GM23338 (cell line): Measurements from ENCODE around the gene CPTP. TPM values are rescaled to one million over a fixed set of nuclear protein-coding genes. Genes with fewer than 3 reads are reported as not detected.

Experiments used
- ATAC-seq: fragments of 200-7000 bp; cut with Tn5 transposase; 3 replicates; pipeline ENCODE4 v1.9.1; 2020
- DNase-seq: peaks from one replicate; pipeline ENCODE4 v3.0.0-alpha.2; 2015; ENCODE audit warnings: low spot score
- H2AFZ ChIP-seq: fragments of 200-600 bp; sonication (generic); 2 replicates; pipeline ENCODE4 v1.8.0; 2016; ENCODE audit warnings: antibody characterized with exemption, mild to moderate bottlenecking, moderate library complexity
- H3F3A ChIP-seq: fragments of 200-600 bp; sonication (generic); replicated peaks from 2 replicates; pipeline ENCODE4 v1.8.0; 2017; ENCODE audit warnings: antibody characterized with exemption, mixed run types, low read depth
- H3K27ac ChIP-seq: fragments of 200-600 bp; sonication (generic); 2 replicates; pipeline ENCODE4 v1.6.1; 2016; ENCODE audit warnings: low read depth
- H3K27me3 ChIP-seq: fragments of 200-600 bp; sonication (generic); 2 replicates; pipeline ENCODE4 v1.8.0; 2016; ENCODE audit warnings: mild to moderate bottlenecking, mixed run types, moderate library complexity; ENCODE audit not compliant: insufficient read depth
- H3K36me3 ChIP-seq: fragments of 200-600 bp; sonication (generic); 2 replicates; pipeline ENCODE4 v1.8.0; 2016; ENCODE audit warnings: mild to moderate bottlenecking; ENCODE audit not compliant: insufficient read depth
- H3K4me1 ChIP-seq: fragments of 200-600 bp; sonication (generic); 2 replicates; pipeline ENCODE4 v1.8.0; 2016; ENCODE audit warnings: mild to moderate bottlenecking, moderate library complexity; ENCODE audit not compliant: insufficient read depth
- H3K4me2 ChIP-seq: fragments of 200-600 bp; sonication (generic); 2 replicates; pipeline ENCODE4 v1.7.1; 2017; ENCODE audit warnings: mixed run types
- H3K4me3 ChIP-seq: fragments of 200-600 bp; sonication (generic); 2 replicates; pipeline ENCODE4 v1.6.1; 2016; ENCODE audit warnings: mixed run types
- H3K79me2 ChIP-seq: fragments of 200-600 bp; sonication (generic); replicated peaks from 2 replicates; pipeline ENCODE4 v1.8.0; 2017; ENCODE audit warnings: mild to moderate bottlenecking; ENCODE audit not compliant: insufficient read depth
- H3K9me2 ChIP-seq: fragments of 200-600 bp; sonication (generic); 2 replicates; pipeline ENCODE4 v1.8.0; 2017; ENCODE audit not compliant: insufficient read depth
- H4K20me1 ChIP-seq: fragments of 200-600 bp; sonication (generic); replicated peaks from 2 replicates; pipeline ENCODE4 v1.8.0; 2017; ENCODE audit warnings: mild to moderate bottlenecking; ENCODE audit not compliant: insufficient read depth
- H3K27ac Mint-ChIP-seq: 2 replicates; pipeline ENCODE4 v1.8.0; 2020; ENCODE audit warnings: inconsistent platforms, mild to moderate bottlenecking, moderate library complexity, mixed read lengths
- H3K27me3 Mint-ChIP-seq: 3 replicates; pipeline ENCODE4 v1.8.0; 2022; ENCODE audit warnings: low read depth, mild to moderate bottlenecking, moderate library complexity, mixed read lengths, inconsistent platforms; ENCODE audit not compliant: insufficient read depth, poor library complexity
- H3K36me3 Mint-ChIP-seq: 3 replicates; pipeline ENCODE4 v1.8.0; 2021; ENCODE audit warnings: low read depth, mild to moderate bottlenecking, inconsistent platforms, moderate library complexity, mixed read lengths
- H3K4me1 Mint-ChIP-seq: 3 replicates; pipeline ENCODE4 v1.8.0; 2020; ENCODE audit warnings: mild to moderate bottlenecking, inconsistent platforms, mixed read lengths
- H3K4me3 Mint-ChIP-seq: 3 replicates; pipeline ENCODE4 v1.8.0; 2021; ENCODE audit warnings: moderate library complexity, mild to moderate bottlenecking, inconsistent platforms, mixed read lengths
- H3K9me3 Mint-ChIP-seq: 3 replicates; pipeline ENCODE4 v1.8.0; 2020; ENCODE audit warnings: moderate library complexity, mild to moderate bottlenecking, inconsistent platforms, mixed read lengths
- NANOG ChIP-seq: IDR thresholded peaks from 2 replicates; pipeline ENCODE4 v1.6.1; 2016; ENCODE audit warnings: antibody characterized with exemption, borderline replicate concordance
- REST ChIP-seq: IDR thresholded peaks from one replicate; pipeline ENCODE4 v1.6.1; 2018; ENCODE audit warnings: antibody characterized with exemption; ENCODE audit not compliant: unreplicated experiment
- STAT1 ChIP-seq: IDR thresholded peaks from one replicate; pipeline ENCODE4 v1.6.1; 2016; ENCODE audit warnings: antibody characterized with exemption; ENCODE audit not compliant: unreplicated experiment
- ZNF114 ChIP-seq: fragments of 250-450 bp; sonication (Bioruptor Pico); IDR thresholded peaks from 2 replicates; pipeline ENCODE4 v1.5.0; 2020; ENCODE audit warnings: mild to moderate bottlenecking, moderate library complexity
- polyA plus RNA-seq: library from polyadenylated mRNA; unstranded; fragments of >200 nt; fragmentation: Nextera tagmentation; extraction: Ambion mirVana; gene quantifications from 2 replicates; pipeline ENCODE4 v1.2.1, GENCODE V29; 2016
- total RNA-seq: library from RNA; depleted of rRNA; stranded (reverse); fragments of >200 nt; shearing (Covaris generic); gene quantifications from 2 replicates; pipeline ENCODE4 v1.2.3, GENCODE V29; 2014
- TF ChIP-seq, protein P1 (sequence below): fragments of 250-450 bp; sonication (Bioruptor Pico); IDR thresholded peaks from 2 replicates; pipeline ENCODE4 v1.5.0; 2020; ENCODE audit warnings: mild to moderate bottlenecking, moderate library complexity
- TF ChIP-seq, protein P2 (sequence below): IDR thresholded peaks from 2 replicates; pipeline ENCODE4 v1.6.1; 2016; ENCODE audit warnings: antibody characterized with exemption
- TF ChIP-seq, protein P3 (sequence below), 2 experiments: fragments of 200-600 bp in 1 of 2; sonication (generic) in 1 of 2; conservative IDR thresholded peaks; 2 replicates each; pipeline versions ENCODE4 v1.5.1 to v1.6.1; 2016 to 2017; ENCODE audit warnings: antibody characterized with exemption in 2 of 2, low read depth in 2 of 2, mild to moderate bottlenecking in 2 of 2, moderate library complexity in 1 of 2

The CPTP gene
- total and polyA plus RNA-seq, 2 experiments from 2014 or later: 8.1 to 13.5 TPM

GRCh38 chr1:1320666-1321448, 3.7 kb upstream of the CPTP start (continued):
- no peak for TF ChIP-seq REST
- no peak for TF ChIP-seq STAT1
- TF ChIP-seq, protein P1, sequence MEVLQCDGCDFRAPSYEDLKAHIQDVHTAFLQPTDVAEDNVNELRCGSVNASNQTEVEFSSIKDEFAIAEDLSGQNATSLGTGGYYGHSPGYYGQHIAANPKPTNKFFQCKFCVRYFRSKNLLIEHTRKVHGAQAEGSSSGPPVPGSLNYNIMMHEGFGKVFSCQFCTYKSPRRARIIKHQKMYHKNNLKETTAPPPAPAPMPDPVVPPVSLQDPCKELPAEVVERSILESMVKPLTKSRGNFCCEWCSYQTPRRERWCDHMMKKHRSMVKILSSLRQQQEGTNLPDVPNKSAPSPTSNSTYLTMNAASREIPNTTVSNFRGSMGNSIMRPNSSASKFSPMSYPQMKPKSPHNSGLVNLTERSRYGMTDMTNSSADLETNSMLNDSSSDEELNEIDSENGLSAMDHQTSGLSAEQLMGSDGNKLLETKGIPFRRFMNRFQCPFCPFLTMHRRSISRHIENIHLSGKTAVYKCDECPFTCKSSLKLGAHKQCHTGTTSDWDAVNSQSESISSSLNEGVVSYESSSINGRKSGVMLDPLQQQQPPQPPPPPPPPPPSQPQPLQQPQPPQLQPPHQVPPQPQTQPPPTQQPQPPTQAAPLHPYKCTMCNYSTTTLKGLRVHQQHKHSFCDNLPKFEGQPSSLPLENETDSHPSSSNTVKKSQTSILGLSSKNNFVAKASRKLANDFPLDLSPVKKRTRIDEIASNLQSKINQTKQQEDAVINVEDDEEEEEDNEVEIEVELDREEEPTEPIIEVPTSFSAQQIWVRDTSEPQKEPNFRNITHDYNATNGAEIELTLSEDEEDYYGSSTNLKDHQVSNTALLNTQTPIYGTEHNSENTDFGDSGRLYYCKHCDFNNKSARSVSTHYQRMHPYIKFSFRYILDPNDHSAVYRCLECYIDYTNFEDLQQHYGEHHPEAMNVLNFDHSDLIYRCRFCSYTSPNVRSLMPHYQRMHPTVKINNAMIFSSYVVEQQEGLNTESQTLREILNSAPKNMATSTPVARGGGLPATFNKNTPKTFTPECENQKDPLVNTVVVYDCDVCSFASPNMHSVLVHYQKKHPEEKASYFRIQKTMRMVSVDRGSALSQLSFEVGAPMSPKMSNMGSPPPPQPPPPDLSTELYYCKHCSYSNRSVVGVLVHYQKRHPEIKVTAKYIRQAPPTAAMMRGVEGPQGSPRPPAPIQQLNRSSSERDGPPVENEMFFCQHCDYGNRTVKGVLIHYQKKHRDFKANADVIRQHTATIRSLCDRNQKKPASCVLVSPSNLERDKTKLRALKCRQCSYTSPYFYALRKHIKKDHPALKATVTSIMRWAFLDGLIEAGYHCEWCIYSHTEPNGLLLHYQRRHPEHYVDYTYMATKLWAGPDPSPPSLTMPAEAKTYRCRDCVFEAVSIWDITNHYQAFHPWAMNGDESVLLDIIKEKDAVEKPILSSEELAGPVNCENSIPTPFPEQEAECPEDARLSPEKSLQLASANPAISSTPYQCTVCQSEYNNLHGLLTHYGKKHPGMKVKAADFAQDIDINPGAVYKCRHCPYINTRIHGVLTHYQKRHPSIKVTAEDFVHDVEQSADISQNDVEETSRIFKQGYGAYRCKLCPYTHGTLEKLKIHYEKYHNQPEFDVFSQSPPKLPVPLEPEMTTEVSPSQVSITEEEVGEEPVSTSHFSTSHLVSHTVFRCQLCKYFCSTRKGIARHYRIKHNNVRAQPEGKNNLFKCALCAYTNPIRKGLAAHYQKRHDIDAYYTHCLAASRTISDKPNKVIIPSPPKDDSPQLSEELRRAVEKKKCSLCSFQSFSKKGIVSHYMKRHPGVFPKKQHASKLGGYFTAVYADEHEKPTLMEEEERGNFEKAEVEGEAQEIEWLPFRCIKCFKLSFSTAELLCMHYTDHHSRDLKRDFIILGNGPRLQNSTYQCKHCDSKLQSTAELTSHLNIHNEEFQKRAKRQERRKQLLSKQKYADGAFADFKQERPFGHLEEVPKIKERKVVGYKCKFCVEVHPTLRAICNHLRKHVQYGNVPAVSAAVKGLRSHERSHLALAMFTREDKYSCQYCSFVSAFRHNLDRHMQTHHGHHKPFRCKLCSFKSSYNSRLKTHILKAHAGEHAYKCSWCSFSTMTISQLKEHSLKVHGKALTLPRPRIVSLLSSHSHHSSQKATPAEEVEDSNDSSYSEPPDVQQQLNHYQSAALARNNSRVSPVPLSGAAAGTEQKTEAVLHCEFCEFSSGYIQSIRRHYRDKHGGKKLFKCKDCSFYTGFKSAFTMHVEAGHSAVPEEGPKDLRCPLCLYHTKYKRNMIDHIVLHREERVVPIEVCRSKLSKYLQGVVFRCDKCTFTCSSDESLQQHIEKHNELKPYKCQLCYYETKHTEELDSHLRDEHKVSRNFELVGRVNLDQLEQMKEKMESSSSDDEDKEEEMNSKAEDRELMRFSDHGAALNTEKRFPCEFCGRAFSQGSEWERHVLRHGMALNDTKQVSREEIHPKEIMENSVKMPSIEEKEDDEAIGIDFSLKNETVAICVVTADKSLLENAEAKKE (CRISPR knock-in tag): no peak

DNA sequence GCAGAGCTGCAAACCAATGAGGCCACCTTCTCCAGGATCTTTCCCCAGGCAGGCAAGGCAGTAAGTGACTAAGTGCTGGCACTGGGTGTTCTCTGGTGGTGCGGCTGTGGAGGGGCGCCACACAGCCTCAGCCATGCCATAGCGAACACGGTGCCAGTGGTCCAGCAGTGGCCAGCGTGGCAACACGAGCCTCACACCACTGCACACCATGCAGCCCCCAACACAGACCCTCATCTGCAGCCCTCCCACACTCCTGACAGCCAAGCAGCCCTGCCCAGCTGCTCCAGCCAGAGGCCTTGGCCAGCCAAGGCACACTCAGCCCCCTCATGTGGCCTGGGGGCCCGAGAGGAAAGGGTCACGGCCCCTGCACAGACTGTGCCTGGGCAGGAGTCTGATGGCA, 3.1 kb upstream of the CPTP start:
- no peaks in the 10 kb centered on the region for H3K36me3 ChIP-seq
- peaks cover 37% of the 10 kb centered on the region for H3K36me3 Mint-ChIP-seq
- peaks cover 15% of the 10 kb centered on the region for H3K4me1 Mint-ChIP-seq
- H2AFZ ChIP-seq: no peak overlapping the region
- H3K9me3 Mint-ChIP-seq: no peaks in the 10 kb centered on the region; the same call in 2 of the 3 replicates
- H3K79me2 ChIP-seq: peaks cover 75% of the 10 kb centered on the region
- H3K4me2 ChIP-seq: no peak overlapping the region
- no peak overlapping the region for H3K27ac ChIP-seq
- no peak overlapping the region for H3K4me3 Mint-ChIP-seq
- no peak overlapping the region for H3K27ac Mint-ChIP-seq
- H3K9me2 ChIP-seq: no peaks in the 10 kb centered on the region
- ATAC-seq (no peak), DNase-seq (no peak)
- H3K27me3 ChIP-seq: no peaks in the 10 kb centered on the region
- H3K4me1 ChIP-seq: peaks cover 3% of the 10 kb centered on the region; the same call in 1 of the 2 replicates
- no peak overlapping the region for H3K4me3 ChIP-seq
- peaks cover 6% of the 10 kb centered on the region; the same call in 1 of the 2 replicates for H3F3A ChIP-seq
- H4K20me1 ChIP-seq: peaks cover 16% of the 10 kb centered on the region
- H3K27me3 Mint-ChIP-seq: peaks cover 29% of the 10 kb centered on the region
- TF ChIP-seq, protein P2, sequence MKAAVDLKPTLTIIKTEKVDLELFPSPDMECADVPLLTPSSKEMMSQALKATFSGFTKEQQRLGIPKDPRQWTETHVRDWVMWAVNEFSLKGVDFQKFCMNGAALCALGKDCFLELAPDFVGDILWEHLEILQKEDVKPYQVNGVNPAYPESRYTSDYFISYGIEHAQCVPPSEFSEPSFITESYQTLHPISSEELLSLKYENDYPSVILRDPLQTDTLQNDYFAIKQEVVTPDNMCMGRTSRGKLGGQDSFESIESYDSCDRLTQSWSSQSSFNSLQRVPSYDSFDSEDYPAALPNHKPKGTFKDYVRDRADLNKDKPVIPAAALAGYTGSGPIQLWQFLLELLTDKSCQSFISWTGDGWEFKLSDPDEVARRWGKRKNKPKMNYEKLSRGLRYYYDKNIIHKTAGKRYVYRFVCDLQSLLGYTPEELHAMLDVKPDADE: no peak
- TF ChIP-seq, protein P3, sequence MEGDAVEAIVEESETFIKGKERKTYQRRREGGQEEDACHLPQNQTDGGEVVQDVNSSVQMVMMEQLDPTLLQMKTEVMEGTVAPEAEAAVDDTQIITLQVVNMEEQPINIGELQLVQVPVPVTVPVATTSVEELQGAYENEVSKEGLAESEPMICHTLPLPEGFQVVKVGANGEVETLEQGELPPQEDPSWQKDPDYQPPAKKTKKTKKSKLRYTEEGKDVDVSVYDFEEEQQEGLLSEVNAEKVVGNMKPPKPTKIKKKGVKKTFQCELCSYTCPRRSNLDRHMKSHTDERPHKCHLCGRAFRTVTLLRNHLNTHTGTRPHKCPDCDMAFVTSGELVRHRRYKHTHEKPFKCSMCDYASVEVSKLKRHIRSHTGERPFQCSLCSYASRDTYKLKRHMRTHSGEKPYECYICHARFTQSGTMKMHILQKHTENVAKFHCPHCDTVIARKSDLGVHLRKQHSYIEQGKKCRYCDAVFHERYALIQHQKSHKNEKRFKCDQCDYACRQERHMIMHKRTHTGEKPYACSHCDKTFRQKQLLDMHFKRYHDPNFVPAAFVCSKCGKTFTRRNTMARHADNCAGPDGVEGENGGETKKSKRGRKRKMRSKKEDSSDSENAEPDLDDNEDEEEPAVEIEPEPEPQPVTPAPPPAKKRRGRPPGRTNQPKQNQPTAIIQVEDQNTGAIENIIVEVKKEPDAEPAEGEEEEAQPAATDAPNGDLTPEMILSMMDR (conservative IDR thresholded peaks at IDR 0.05; ENCODE audit: low read depth in 2 of 2): no peak
- TF ChIP-seq NANOG: no peak
- no peak for TF ChIP-seq REST
- no peak for TF ChIP-seq ZNF114 (CRISPR knock-in tag)
